Keratinocyte (primary cell): Measurements from ENCODE around the gene MKRN3.

Experiments used
- CTCF ChIP-seq, 3 experiments: IDR thresholded peaks in 1 of 3; conservative IDR thresholded peaks in 1 of 3; optimal IDR thresholded peaks in 1 of 3; 2 replicates in 2 of 3; 3 replicates in 1 of 3; pipeline versions ENCODE3 to v1.5.1; 2011; ENCODE audit warnings: low read length in 3 of 3, mild to moderate bottlenecking in 3 of 3, moderate library complexity in 2 of 3, control low read depth in 1 of 3, inconsistent platforms in 1 of 3; ENCODE audit not compliant: insufficient read depth in 2 of 3; ENCODE audit errors: extremely low read depth in 1 of 3
- EZH2 ChIP-seq: IDR thresholded peaks from one replicate; pipeline ENCODE4 v1.6.1; 2012; ENCODE audit warnings: inconsistent platforms, mild to moderate bottlenecking, low read length, moderate library complexity

GRCh38 chr15:23602124-23602523, 36.6 kb downstream of the MKRN3 start:
- TF ChIP-seq CTCF (optimal IDR thresholded peaks at IDR 0.05 in 1 of 3, IDR thresholded peaks at IDR 0.05 in 1 of 3, conservative IDR thresholded peaks at IDR 0.05 in 1 of 3; ENCODE audit: extremely low read depth in 1 of 3, insufficient read depth in 2 of 3, low read length in 3 of 3), result no peak
- TF ChIP-seq EZH2, result no peak
